Body of pancreas (tissue), 4 donors: ENCODE results near the gene EFNA5.

Experiments used
- CTCF ChIP-seq, 7 experiments: fragments of 450-650 bp in 4 of 7; fragments of 200-600 bp in 3 of 7; sonication (generic) in 3 of 7; IDR thresholded peaks; one replicate each; pipeline ENCODE4 v1.5.1; 2016 to 2019; ENCODE audit warnings: antibody characterized with exemption in 7 of 7
- POLR2A ChIP-seq, 3 donors: fragments of 450-650 bp; IDR thresholded peaks; one replicate each; pipeline ENCODE4 v1.6.1; 2016; ENCODE audit warnings: antibody characterized with exemption in 3 of 3, mild to moderate bottlenecking in 2 of 3

GRCh38 chr5:107675201-107675600 lies 4.5 kb upstream of the EFNA5 start:
- TF ChIP-seq POLR2A (IDR thresholded peaks at IDR 0.05) = no peak
- no peak for TF ChIP-seq CTCF (IDR thresholded peaks at IDR 0.05)
